Heart left ventricle (tissue), 16 donors: Measurements from ENCODE around the gene TNFRSF6B. TPM values are rescaled to one million over a fixed set of nuclear protein-coding genes. Genes with fewer than 3 reads are reported as not detected.

Source experiments
- ATAC-seq, 4 donors: fragments of 200-7000 bp; cut with Tn5 transposase; one replicate each; pipeline ENCODE4 v1.9.1; 2020 to 2022; ENCODE audit warnings: moderate library complexity in 4 of 4, mild to moderate bottlenecking in 3 of 4, moderate number of reproducible peaks in 1 of 4
- DNase-seq, 5 donors: peaks; one replicate each; pipeline ENCODE4 v3.0.0-alpha.2; 2020
- H3K27ac ChIP-seq, 12 donors: fragments of 200-600 bp; sonication (generic) in 4 of 12; one replicate each; pipeline versions ENCODE4 v1.5.0 to v1.8.0; 2016 to 2022; ENCODE audit warnings: mild to moderate bottlenecking in 2 of 12
- H3K27me3 ChIP-seq, 9 donors: fragments of 200-600 bp; sonication (generic) in 2 of 9; one replicate each; pipeline versions ENCODE4 v1.5.1 to v1.8.0; 2016 to 2022; ENCODE audit warnings: mild to moderate bottlenecking in 3 of 9
- H3K36me3 ChIP-seq, 9 donors: fragments of 200-600 bp; sonication (generic) in 2 of 9; one replicate each; pipeline versions ENCODE4 v1.5.0 to v1.8.0; 2018 to 2022; ENCODE audit warnings: mild to moderate bottlenecking in 2 of 9
- H3K4me1 ChIP-seq, 12 donors: fragments of 200-600 bp; sonication (generic) in 4 of 12; one replicate each; pipeline versions ENCODE4 v1.5.0 to v1.8.0; 2016 to 2022; ENCODE audit warnings: mild to moderate bottlenecking in 3 of 12
- H3K4me3 ChIP-seq, 12 donors: fragments of 200-600 bp; sonication (generic) in 4 of 12; one replicate each; pipeline versions ENCODE4 v1.5.0 to v1.8.0; 2017 to 2022; ENCODE audit warnings: mild to moderate bottlenecking in 9 of 12, moderate library complexity in 4 of 12
- H3K9me3 ChIP-seq, 12 donors: fragments of 200-600 bp; sonication (generic) in 4 of 12; one replicate each; pipeline versions ENCODE4 v1.5.0 to v1.8.0; 2016 to 2022; ENCODE audit warnings: mild to moderate bottlenecking in 1 of 12
- POLR2A ChIP-seq, 2 donors: fragments of 450-650 bp; IDR thresholded peaks; one replicate each; pipeline ENCODE4 v1.6.1; 2017; ENCODE audit warnings: antibody characterized with exemption in 2 of 2, mild to moderate bottlenecking in 2 of 2, moderate library complexity in 2 of 2
- WGBS, 4 donors: extraction: QIAGEN DNeasy Blood & Tissue Kit in 2 of 4; methylation state at CpG; one replicate each; pipeline versions ENCODE4 v1.1.5 to v1.1.7; 2013 to 2018; 5-methylcytosine and 5-hydroxymethylcytosine counted together
- intact Hi-C, 10 donors: fragments of 100-400 bp; cut with DNase I; formaldehyde crosslinking; loops; one replicate each; pipeline versions ENCODE4 v1.11.1 to v1.14.2; 2022
- polyA plus RNA-seq, 2 donors: library from polyadenylated mRNA; stranded (reverse); fragments of 200-250 nt; gene quantifications; one replicate each; pipeline ENCODE4 v1.2.3, GENCODE V29; 2013
- total RNA-seq, 9 donors: library from RNA; depleted of rRNA in 2 of 9; stranded (reverse); fragments of >200 nt in 2 of 9; fragmentation: NEBNext Ultra II Directional in 3 of 9; extraction: Animal tissue kit (Norgen Biotek cat#: 25700) in 3 of 9; gene quantifications; one replicate each; pipeline versions ENCODE4 v1.1.0 to v1.2.4, GENCODE V29; 2016 to 2023
- TF ChIP-seq, protein P1 (sequence below), 12 donors: fragments of 200-600 bp; sonication (generic) in 4 of 12; IDR thresholded peaks; one replicate each; pipeline versions ENCODE4 v1.5.0 to v1.8.0; 2018 to 2022; ENCODE audit warnings: antibody characterized with exemption in 12 of 12, mild to moderate bottlenecking in 5 of 12
- donor health status: ischemic (EF 13 %, LVEDD 7.1; RV severe dilation, severe dysfunction).
- donor health status: healthy with polysubstance abuse.
- donor health status: DM: no; HTN: yes; CAD: no.
- donor health status: DM: no; HTN: no; CAD: no.
- donor health status: ischemic (EF 25% LVEDD 6.9; RV normal size, moderate dysfunction).
- donor health status: ischemic (EF 25% LVEDD 5.7; RV mildly dilated, moderate dysfunction).
- donor health status: healthy.
- donor health status: DM: yes; HTN: yes; CAD: no.
- donor health status: ischemic (EF 35%, LVEDD 5.7; RV mildly dilated, moderate dysfunction).
- donor health status: nonischemic (EF 11% LVEDD 7.7; RV severe dilation, severe dysfunction).
- donor health status: DM: yes; HTN: yes; CAD: no.
- donor health status: PGD.
- donor health status: ischemic (EF 29% LVEDD 5.4; RV normal size, mild dysfunction).
- donor health status: nonischemic (EF 23%, LVEDD 6.1; RV moderate dilation, normal function).

Gene TNFRSF6B
- total and polyA plus RNA-seq, 11 donors, result 0.42 to 6.4 (median 1.7) TPM; not detected in 1

GRCh38 chr20:63657260-63657936 is 39.1 kb upstream of the TNFRSF6B start:
- H3K27me3 ChIP-seq, result peaks cover 0 to 8% (median 2%) of the 10 kb centered on the region in 9 donors
- 48 to 52% (median 49%) methylated on average over 10 to 31 of the region's 31 CpGs for WGBS, 4 donors
- peak overlapping the region in 11 of 12 donors; percentile 61 to 91 (median 80) for H3K4me3 ChIP-seq
- TF ChIP-seq, protein P1, sequence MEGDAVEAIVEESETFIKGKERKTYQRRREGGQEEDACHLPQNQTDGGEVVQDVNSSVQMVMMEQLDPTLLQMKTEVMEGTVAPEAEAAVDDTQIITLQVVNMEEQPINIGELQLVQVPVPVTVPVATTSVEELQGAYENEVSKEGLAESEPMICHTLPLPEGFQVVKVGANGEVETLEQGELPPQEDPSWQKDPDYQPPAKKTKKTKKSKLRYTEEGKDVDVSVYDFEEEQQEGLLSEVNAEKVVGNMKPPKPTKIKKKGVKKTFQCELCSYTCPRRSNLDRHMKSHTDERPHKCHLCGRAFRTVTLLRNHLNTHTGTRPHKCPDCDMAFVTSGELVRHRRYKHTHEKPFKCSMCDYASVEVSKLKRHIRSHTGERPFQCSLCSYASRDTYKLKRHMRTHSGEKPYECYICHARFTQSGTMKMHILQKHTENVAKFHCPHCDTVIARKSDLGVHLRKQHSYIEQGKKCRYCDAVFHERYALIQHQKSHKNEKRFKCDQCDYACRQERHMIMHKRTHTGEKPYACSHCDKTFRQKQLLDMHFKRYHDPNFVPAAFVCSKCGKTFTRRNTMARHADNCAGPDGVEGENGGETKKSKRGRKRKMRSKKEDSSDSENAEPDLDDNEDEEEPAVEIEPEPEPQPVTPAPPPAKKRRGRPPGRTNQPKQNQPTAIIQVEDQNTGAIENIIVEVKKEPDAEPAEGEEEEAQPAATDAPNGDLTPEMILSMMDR (IDR thresholded peaks at IDR 0.05), result no peak
- no peak for TF ChIP-seq POLR2A (IDR thresholded peaks at IDR 0.05)
- intact Hi-C loops, result loop anchor here in 1 of 10 donors (5.0 to 10.0 kb wide), 2 partner anchors 80 to 207 kb away; partner anchors contain the start of genes ABHD16B, LIME1, SLC2A4RG and TPD52L2
- ATAC-seq, result peak in 1 of 4 donors; percentile 0
- H3K9me3 ChIP-seq, result no peaks in the 10 kb centered on the region
- H3K36me3 ChIP-seq, result peaks cover 0 to 25% (median 19%) of the 10 kb centered on the region in 9 donors
- DNase-seq, result no peak
- H3K27ac ChIP-seq, result peak overlapping the region; percentile 65 to 98 (median 89)
- peaks cover 3 to 37% (median 24%) of the 10 kb centered on the region in 12 donors for H3K4me1 ChIP-seq

GRCh38 chr20:63657937-63658748 is 38.3 kb upstream of the TNFRSF6B start, which contains the start of gene RTEL1:
RTEL1 (plus strand) TSS chr20:63658312; CDS start chr20:63659403, 1,091 bp downstream.
- H3K9me3 ChIP-seq, result no peaks in the 10 kb centered on the region
- H3K4me3 ChIP-seq, result peak within 1 kb of the TSS; percentile 61 to 91 (median 78)
- peaks cover 3 to 33% (median 21%) of the 10 kb centered on the region in 12 donors for H3K4me1 ChIP-seq
- TF ChIP-seq, protein P1 (IDR thresholded peaks at IDR 0.05), result peak in 1 of 12 donors; percentile 10
- peak in 1 of 2 donors; percentile 35 for TF ChIP-seq POLR2A (IDR thresholded peaks at IDR 0.05)
- peaks cover 0 to under 1% (median 0%) of the 10 kb centered on the region in 9 donors for H3K27me3 ChIP-seq
- intact Hi-C loops, result loop anchor here in 1 of 10 donors (2.0 to 10.0 kb wide), 3 partner anchors 31 to 207 kb away; partner anchors contain the start of genes ABHD16B, GMEB2, LIME1 and SLC2A4RG
- ATAC-seq, result peak; percentile 91 to 97 (median 96)
- peak; percentile 94 to 96 (median 95) for DNase-seq
- peaks cover 0 to 33% (median 27%) of the 10 kb centered on the region in 9 donors for H3K36me3 ChIP-seq
- 2 to 5% (median 2%) methylated on average over 49 to 73 of the region's 73 CpGs for WGBS, 4 donors
- H3K27ac ChIP-seq, result peak within 1 kb of the TSS; percentile 65 to 98 (median 89)

DNA sequence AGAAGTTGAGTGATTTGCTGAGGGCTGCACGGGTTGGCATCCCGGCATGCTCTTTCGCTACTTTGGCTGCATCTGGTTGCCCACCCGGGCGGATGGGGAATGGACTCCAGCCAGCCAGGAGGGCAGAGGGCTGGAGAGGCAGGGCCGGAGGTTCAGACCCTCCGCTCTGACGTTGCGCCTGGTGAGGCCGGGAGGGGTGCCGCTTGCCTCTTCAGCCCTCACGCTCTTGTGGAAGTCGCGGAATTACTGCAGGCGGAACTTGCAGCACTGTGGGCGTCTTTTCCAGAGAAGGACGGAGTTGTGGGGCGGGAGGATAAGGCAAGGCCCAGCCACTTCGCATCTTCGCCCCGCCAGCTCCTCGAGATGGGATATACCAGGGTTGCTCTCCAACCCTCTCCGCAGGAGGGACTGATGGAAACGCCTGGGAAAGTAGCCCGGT is 37.7 kb upstream of the TNFRSF6B start:
- peak overlapping the region; percentile 65 to 98 (median 89) for H3K27ac ChIP-seq
- peaks cover 3 to 30% (median 18%) of the 10 kb centered on the region in 12 donors for H3K4me1 ChIP-seq
- H3K9me3 ChIP-seq, result no peaks in the 10 kb centered on the region
- H3K27me3 ChIP-seq, result no peaks in the 10 kb centered on the region
- no peak for TF ChIP-seq POLR2A (IDR thresholded peaks at IDR 0.05)
- TF ChIP-seq, protein P1 (IDR thresholded peaks at IDR 0.05), result no peak
- H3K4me3 ChIP-seq, result peak overlapping the region; percentile 61 to 91 (median 78)
- H3K36me3 ChIP-seq, result peaks cover 0 to 39% (median 31%) of the 10 kb centered on the region in 9 donors
- peak; percentile 3 to 46 (median 44) for ATAC-seq
- intact Hi-C loops, result loop anchor here in 1 of 10 donors (2.0 to 10.0 kb wide), 3 partner anchors 32 to 206 kb away; partner anchors contain the start of genes ABHD16B, GMEB2, LIME1 and SLC2A4RG
- WGBS, 4 donors, result 2% methylated on average over 23 to 25 of the region's 25 CpGs
- DNase-seq, result peak in 2 of 5 donors; percentile 49 to 55
